HUES48 (cell line): ENCODE data around the gene GAP43.

Source experiments
- H3K27ac ChIP-seq: one replicate; pipeline ENCODE4 v1.7.0; 2013; ENCODE audit warnings: low read depth, low read length, inconsistent platforms
- H3K27me3 ChIP-seq: 2 replicates; pipeline ENCODE4 v1.6.1; 2013; ENCODE audit warnings: mild to moderate bottlenecking, low read length; ENCODE audit not compliant: control insufficient read depth, insufficient read depth
- H3K36me3 ChIP-seq: 2 replicates; pipeline ENCODE4 v1.6.1; 2013; ENCODE audit warnings: low read length; ENCODE audit not compliant: control insufficient read depth, insufficient read depth
- H3K4me1 ChIP-seq: 2 replicates; pipeline ENCODE4 v1.6.1; 2013; ENCODE audit warnings: mild to moderate bottlenecking, low read length; ENCODE audit not compliant: control insufficient read depth, insufficient read depth
- H3K4me3 ChIP-seq: 2 replicates; pipeline ENCODE4 v1.5.1; 2013; ENCODE audit warnings: mild to moderate bottlenecking, low read depth, low read length
- H3K9ac ChIP-seq: 2 replicates; pipeline ENCODE4 v1.6.1; 2013; ENCODE audit warnings: mild to moderate bottlenecking, low read depth, low read length, moderate library complexity
- H3K9me3 ChIP-seq: 2 replicates; pipeline ENCODE4 v1.6.1; 2013; ENCODE audit warnings: low read length; ENCODE audit not compliant: control insufficient read depth, insufficient read depth

Gene GAP43

GRCh38 chr3:115663414-115663813, 40.1 kb downstream of the GAP43 start:
- Histone ChIP-seq H3K4me3 (no peak overlapping the region), H3K9ac (no peak overlapping the region), H3K27ac (no peak overlapping the region), H3K9me3 (no peaks in the 10 kb centered on the region), H3K4me1 (peaks cover 33% of the 10 kb centered on the region), H3K36me3 (no peaks in the 10 kb centered on the region), H3K27me3 (no peaks in the 10 kb centered on the region)

DNA sequence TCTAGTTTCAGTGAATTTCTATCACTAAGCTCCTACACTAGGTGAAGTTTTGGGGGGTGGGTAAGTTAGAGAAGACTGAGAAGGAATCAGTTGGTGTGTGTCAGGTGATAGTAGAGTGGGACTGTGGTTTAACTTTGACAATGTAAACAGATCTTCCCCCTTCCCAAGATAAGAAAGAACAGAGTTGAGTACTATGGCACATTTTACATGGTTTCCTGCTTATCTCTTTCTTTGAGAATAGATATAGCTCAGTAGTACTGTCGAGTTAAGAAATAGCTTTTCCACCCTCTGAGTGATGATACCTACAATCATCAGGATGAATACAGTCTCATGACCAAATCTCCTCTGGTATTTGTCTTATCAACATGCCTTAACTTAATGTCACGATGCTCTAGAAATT, 42.8 kb downstream of the GAP43 start:
- Histone ChIP-seq H3K36me3 (no peaks in the 10 kb centered on the region), H3K4me1 (peaks cover 19% of the 10 kb centered on the region), H3K27me3 (no peaks in the 10 kb centered on the region), H3K4me3 (no peak overlapping the region), H3K9me3 (no peaks in the 10 kb centered on the region), H3K27ac (no peak overlapping the region), H3K9ac (no peak overlapping the region)

GRCh38 chr3:115666920-115667737, 43.8 kb downstream of the GAP43 start:
- Histone ChIP-seq H3K9me3 (no peaks in the 10 kb centered on the region), H3K36me3 (no peaks in the 10 kb centered on the region), H3K4me1 (peaks cover 19% of the 10 kb centered on the region), H3K4me3 (no peak overlapping the region), H3K27me3 (no peaks in the 10 kb centered on the region), H3K27ac (no peak overlapping the region), H3K9ac (no peak overlapping the region)

DNA sequence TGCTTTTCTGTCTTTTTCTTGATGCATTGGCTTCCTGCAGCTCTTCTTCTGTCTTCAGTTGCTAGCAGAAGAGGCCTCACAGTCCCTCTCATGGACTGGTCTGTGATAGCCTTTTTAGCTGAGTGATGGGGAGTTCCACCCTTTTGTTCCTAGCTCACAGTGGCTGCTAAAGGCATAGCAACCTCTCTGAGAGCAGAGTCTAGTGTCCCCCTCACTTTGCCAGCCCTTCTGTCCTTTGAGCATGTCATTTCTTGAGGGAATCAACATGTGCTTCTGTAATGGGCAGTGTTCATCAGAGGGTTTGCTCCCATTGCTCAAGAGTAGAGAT, 44.4 kb downstream of the GAP43 start:
- Histone ChIP-seq H3K36me3 (no peaks in the 10 kb centered on the region), H3K27me3 (no peaks in the 10 kb centered on the region), H3K9me3 (no peaks in the 10 kb centered on the region), H3K4me1 (peaks cover 19% of the 10 kb centered on the region), H3K4me3 (no peak overlapping the region), H3K9ac (no peak overlapping the region), H3K27ac (no peak overlapping the region)

DNA sequence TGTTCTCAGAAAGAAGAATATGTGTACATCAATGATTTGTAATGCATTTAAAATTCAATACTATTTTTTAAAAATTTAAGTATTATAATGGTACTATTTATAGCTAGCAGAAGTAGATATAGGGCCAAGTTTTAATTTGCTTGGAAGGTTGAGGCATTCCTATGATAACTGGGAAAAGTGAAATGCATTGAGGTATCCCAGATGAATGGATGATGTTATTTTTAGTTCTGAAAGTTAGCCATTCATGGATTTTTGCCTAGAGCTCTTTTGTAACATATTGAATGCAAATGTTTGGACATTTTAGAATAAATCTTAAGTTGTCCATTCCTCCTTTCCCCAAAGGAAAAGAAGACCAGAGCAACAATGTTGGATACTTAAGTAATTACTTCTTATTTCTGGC, 47.6 kb downstream of the GAP43 start:
- no peaks in the 10 kb centered on the region for H3K36me3 ChIP-seq
- H3K9ac ChIP-seq = no peak overlapping the region
- H3K4me1 ChIP-seq = peaks cover 19% of the 10 kb centered on the region
- no peaks in the 10 kb centered on the region for H3K27me3 ChIP-seq
- H3K27ac ChIP-seq = no peak overlapping the region
- no peaks in the 10 kb centered on the region for H3K9me3 ChIP-seq
- H3K4me3 ChIP-seq = no peak overlapping the region

GRCh38 chr3:115671761-115672455, 48.6 kb downstream of the GAP43 start:
- H3K9ac ChIP-seq = no peak overlapping the region

DNA sequence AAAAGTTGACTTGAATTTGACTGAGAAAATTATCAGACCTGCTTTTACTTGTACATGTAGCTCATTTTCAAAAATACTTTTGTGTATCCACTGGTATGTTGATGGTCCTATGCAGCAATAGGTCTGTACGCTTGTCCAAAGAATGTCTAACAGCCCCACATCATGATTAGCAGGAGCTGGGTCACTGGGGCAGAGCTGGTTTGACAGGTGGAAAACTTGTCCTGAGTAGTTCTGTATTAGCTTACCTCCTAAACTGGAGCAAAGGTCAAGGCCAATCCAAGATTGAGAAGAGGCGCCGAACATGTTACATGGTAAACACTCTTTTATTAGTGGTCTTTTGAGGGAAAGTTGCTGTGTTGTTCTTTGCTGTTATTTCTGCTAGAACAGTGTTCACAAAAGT, 50.6 kb downstream of the GAP43 start:
- Histone ChIP-seq H3K27ac (no peak overlapping the region), H3K36me3 (no peaks in the 10 kb centered on the region), H3K4me3 (no peak overlapping the region), H3K4me1 (no peaks in the 10 kb centered on the region), H3K9me3 (no peaks in the 10 kb centered on the region), H3K27me3 (no peaks in the 10 kb centered on the region), H3K9ac (no peak overlapping the region)

More at GRCh38 chr3:115671761-115672455, 48.6 kb downstream of the GAP43 start:
- Histone ChIP-seq H3K27ac (no peak overlapping the region), H3K4me3 (no peak overlapping the region), H3K4me1 (peaks cover 9% of the 10 kb centered on the region; the same call in 1 of the 2 replicates), H3K9me3 (no peaks in the 10 kb centered on the region), H3K27me3 (no peaks in the 10 kb centered on the region), H3K36me3 (no peaks in the 10 kb centered on the region)

DNA sequence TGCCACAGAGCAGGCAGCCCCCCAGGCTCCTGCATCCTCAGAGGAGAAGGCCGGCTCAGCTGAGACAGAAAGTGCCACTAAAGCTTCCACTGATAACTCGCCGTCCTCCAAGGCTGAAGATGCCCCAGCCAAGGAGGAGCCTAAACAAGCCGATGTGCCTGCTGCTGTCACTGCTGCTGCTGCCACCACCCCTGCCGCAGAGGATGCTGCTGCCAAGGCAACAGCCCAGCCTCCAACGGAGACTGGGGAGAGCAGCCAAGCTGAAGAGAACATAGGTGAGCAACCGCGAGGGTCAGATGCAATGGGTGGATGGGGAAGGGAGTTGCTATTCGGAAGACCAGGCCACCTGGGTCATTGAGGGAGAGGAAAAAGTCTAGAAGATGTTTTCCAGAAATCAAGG, 53.0 kb downstream of the GAP43 start:
- Histone ChIP-seq H3K27ac (no peak overlapping the region), H3K4me3 (no peak overlapping the region), H3K9ac (no peak overlapping the region), H3K27me3 (no peaks in the 10 kb centered on the region), H3K9me3 (no peaks in the 10 kb centered on the region), H3K4me1 (no peaks in the 10 kb centered on the region), H3K36me3 (no peaks in the 10 kb centered on the region)

GRCh38 chr3:115680803-115681345, 57.6 kb downstream of the GAP43 start:
- Histone ChIP-seq H3K36me3 (no peaks in the 10 kb centered on the region), H3K27ac (no peak overlapping the region), H3K4me3 (no peak overlapping the region), H3K9ac (no peak overlapping the region), H3K4me1 (no peaks in the 10 kb centered on the region), H3K27me3 (no peaks in the 10 kb centered on the region), H3K9me3 (no peaks in the 10 kb centered on the region)

DNA sequence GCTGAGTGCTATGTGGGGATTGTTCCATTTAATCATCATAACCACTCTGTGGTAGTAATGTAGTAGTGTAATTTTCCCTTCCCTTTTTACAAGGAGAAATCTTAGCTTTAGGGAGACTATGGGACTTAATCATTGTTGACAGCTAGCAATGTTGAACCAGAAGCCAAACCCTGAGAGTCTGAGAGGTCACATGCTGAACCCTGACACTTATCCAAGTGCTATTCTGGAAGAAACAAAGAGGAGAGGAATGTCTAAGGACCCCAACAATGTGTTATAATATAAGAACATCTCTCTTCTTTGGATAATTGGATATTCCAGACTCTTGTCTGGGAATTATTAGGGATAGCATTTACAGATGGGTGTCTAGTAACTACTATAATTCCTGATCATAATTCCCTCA, 58.4 kb downstream of the GAP43 start:
- H3K27ac ChIP-seq = no peak overlapping the region
- no peaks in the 10 kb centered on the region for H3K9me3 ChIP-seq
- no peaks in the 10 kb centered on the region for H3K36me3 ChIP-seq
- no peaks in the 10 kb centered on the region for H3K27me3 ChIP-seq
- H3K4me1 ChIP-seq = no peaks in the 10 kb centered on the region
- H3K9ac ChIP-seq = no peak overlapping the region
- H3K4me3 ChIP-seq = no peak overlapping the region

DNA sequence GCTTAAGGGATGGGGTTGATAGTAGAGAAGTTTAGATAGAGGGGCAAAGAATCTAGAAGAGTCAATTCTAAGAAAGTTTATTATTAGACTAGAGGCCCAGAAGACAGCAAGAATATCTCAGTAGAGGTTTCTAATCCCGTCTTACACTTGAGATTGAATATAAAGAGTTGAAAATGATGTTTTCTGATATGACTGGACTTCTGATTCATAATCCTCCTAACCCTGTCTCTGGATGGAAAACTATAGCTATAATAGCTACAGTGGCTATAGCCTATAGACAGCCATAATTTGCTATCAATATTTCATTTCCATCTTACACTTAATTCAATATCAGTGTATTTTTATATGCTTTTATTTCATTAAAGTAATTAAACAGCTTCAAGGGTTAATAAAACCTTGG, 60.0 kb downstream of the GAP43 start:
- Histone ChIP-seq H3K27ac (no peak overlapping the region), H3K9me3 (no peaks in the 10 kb centered on the region), H3K4me1 (no peaks in the 10 kb centered on the region), H3K4me3 (no peak overlapping the region), H3K9ac (no peak overlapping the region), H3K27me3 (no peaks in the 10 kb centered on the region), H3K36me3 (no peaks in the 10 kb centered on the region)
